GM06990 (cell line): ENCODE data around the gene ETV3.
A peak's percentile ranks its signal among the peaks of the same experiment; 100 is the strongest.
"Not testable (repeated sequence)": the region's sequence is repeated elsewhere in the genome, so short reads cannot be mapped to it uniquely, and the experiment has no call there.

Experiments
- DNase-seq: peaks from one replicate; pipeline ENCODE4 v3.0.0-alpha.2; 2011; ENCODE audit not compliant: insufficient read length; ENCODE audit errors: extremely low read depth
- H3K27me3 ChIP-seq: replicated peaks from 2 replicates; pipeline ENCODE4 v1.6.0; 2011; ENCODE audit warnings: low read length; ENCODE audit not compliant: control insufficient read depth, insufficient read depth
- H3K36me3 ChIP-seq: 2 replicates; pipeline ENCODE4 v1.5.1; 2011; ENCODE audit warnings: low read length; ENCODE audit not compliant: control insufficient read depth, insufficient read depth
- H3K4me3 ChIP-seq: replicated peaks from 2 replicates; pipeline ENCODE4 v1.5.1; 2011; ENCODE audit warnings: low read depth, mild to moderate bottlenecking, control low read depth, low read length
- CTCF ChIP-seq: IDR thresholded peaks from 2 replicates; pipeline ENCODE4 v1.5.1; 2011; ENCODE audit warnings: low read length, control low read depth, mild to moderate bottlenecking, inconsistent platforms; ENCODE audit not compliant: insufficient read depth, poor library complexity, severe bottlenecking

Gene ETV3

DNA sequence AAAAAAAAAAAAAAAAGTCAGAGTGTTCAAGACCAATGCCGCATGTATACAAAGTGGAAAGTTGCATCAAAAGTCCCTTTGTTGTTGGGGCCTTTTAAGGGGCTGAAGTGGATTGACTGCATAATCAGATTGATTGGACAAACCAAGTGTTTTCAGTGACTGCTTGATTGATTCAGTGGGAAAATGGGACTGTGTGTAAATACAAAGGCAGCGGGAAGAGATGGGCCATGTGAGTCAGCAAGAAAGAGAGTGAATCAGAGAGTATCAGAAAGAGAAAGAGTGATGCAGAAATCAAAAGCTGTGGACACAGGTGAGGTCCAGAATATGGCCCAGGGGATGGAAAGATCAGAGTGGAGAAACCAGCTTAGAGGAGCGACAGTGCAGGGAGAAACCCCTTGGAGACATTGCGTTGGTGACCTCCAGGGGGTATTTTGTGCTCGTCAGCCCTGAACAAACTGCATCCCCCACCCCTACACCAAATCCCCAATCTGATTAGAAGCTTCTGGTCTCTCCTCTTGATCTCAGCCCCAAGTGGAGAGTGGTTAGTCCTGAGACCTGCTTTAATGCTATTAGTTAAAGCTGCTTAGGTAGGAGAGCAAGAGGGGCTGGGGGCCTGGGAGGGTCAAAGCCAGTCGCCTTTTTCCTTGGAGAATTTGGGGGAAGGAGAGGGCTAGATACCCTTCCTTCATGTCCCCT, 33.4 kb downstream of the ETV3 start:
- peak; percentile 1 for TF ChIP-seq CTCF
- DNase-seq = no peak
- Histone ChIP-seq H3K36me3 (no peaks in the 10 kb centered on the region), H3K27me3 (no peaks in the 10 kb centered on the region; the same call in 1 of the 2 replicates), H3K4me3 (no peak overlapping the region)

DNA sequence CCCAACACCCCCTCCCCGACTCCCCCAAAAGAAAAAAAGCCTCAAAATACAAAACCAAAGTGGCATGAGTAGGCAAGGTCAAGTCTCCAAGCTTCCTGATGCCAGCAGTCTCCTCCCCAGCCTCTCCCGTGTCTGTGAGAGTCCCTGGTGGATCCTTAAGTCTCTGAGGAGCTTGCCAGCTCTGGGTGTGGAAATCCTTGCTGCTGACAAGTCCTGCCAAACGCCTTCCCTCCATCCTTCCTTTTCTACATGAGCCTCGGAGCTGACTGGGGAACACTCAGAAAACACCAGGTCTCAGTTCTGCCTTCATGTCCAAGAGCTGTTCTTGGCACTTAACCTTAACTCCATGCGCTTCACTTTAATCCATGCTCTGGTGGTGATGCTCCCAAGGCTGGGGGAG, 34.9 kb downstream of the ETV3 start:
- no peak for TF ChIP-seq CTCF
- no peak for DNase-seq
- Histone ChIP-seq H3K36me3 (no peaks in the 10 kb centered on the region), H3K27me3 (no peaks in the 10 kb centered on the region; the same call in 1 of the 2 replicates), H3K4me3 (no peak overlapping the region)

DNA sequence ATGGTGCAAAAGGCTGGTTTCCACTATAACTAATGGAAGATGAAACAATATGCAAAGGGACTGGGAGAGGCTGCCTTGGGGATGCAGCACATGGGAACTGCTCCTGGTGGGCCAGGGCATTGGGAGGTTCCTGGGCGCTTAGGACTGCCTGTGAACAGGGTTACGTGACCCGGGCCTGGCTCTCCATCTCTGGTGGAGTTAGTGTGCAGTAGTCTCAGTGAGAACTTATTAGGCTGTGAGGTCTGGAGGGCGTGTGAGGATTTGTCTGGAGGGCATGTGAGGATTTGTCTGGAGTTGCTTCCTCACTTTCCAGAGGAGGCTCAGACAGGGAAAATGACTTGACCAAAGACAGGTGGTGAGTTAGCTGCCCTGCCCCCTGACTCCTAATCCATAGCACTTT, 37.0 kb downstream of the ETV3 start:
- TF ChIP-seq CTCF = no peak
- Histone ChIP-seq H3K27me3 (no peaks in the 10 kb centered on the region), H3K4me3 (no peak overlapping the region), H3K36me3 (no peaks in the 10 kb centered on the region)
- DNase-seq = no peak

DNA sequence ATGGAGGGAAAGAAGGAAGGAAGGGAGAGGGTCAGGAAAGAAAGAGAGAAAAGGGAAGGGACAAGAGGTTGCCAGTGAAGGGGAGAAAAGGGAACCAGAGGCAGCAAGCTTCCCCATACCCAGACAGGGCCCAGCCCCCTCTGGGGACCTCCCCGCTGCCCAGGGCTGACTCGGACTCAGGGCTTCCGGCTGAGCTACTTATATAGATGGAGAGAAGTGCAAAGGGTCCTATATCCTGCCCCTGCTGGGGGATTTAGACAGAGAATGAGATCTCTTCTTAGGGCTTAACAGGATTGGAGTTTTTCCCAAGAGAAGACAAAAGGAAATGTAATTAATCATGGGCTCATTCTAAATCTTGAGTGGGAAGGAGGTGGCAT, 38.6 kb downstream of the ETV3 start, which contains the start of gene ETV3L:
Gene ETV3L (minus strand): TSS at position 176 of the 377 bp plus-strand sequence. CDS start 285 bp downstream, outside the sequence.
- no peaks in the 10 kb centered on the region for H3K36me3 ChIP-seq
- no peaks in the 10 kb centered on the region for H3K27me3 ChIP-seq
- no peak for DNase-seq
- H3K4me3 ChIP-seq = no peak within 1 kb of the TSS
- TF ChIP-seq CTCF = no peak

- DNase-seq, H3K27me3 ChIP-seq, H3K4me3 ChIP-seq, H3K36me3 ChIP-seq: not testable (repeated sequence)
Measured at GRCh38 chr1:157098987-157099632, 39.1 kb downstream of the ETV3 start.

DNA sequence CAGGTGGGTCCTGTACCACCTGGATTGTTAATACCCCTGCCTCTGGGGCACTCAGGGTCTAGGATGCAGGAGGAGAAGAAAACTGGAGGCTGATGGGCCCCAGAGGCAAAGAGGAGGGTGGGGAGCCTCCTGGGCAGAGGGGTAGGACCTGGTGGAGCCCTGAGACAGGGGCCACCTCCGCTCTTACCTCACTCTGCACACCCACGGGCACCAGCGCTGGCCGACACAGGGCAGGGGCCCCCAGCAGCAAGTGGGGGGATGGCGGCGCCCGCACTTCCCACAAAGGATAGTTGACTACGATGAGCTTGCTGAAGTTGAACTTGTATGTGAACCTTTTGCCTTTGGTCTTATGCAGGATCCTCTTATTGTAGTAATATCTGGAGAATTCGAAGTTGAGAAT, 39.7 kb downstream of the ETV3 start:
- DNase-seq = no peak
- no peaks in the 10 kb centered on the region for H3K27me3 ChIP-seq
- no peak overlapping the region for H3K4me3 ChIP-seq
- H3K36me3 ChIP-seq = no peaks in the 10 kb centered on the region
- TF ChIP-seq CTCF = no peak
